Ovary (tissue), 9 donors: ENCODE measurements around the gene MS4A6A. TPM values are rescaled to one million over a fixed set of nuclear protein-coding genes. Genes with fewer than 3 reads are reported as not detected.

Experiments used
- DNase-seq, 5 donors: peaks; one replicate each; pipeline ENCODE4 v3.0.0-alpha.2; 2019 to 2020
- H3K27ac ChIP-seq, 2 donors: fragments of 200-600 bp; one replicate each; pipeline versions ENCODE4 v1.5.1 to v1.8.0; 2019 to 2022
- H3K27me3 ChIP-seq: fragments of 200-600 bp; one replicate; pipeline ENCODE4 v1.8.0; 2022
- H3K36me3 ChIP-seq: fragments of 200-600 bp; sonication (generic); one replicate; pipeline ENCODE4 v1.5.1; 2019
- H3K4me1 ChIP-seq: one replicate; pipeline ENCODE4 v1.8.1; 2013; ENCODE audit warnings: mild to moderate bottlenecking, moderate library complexity; ENCODE audit not compliant: insufficient read depth
- H3K4me3 ChIP-seq: fragments of 200-600 bp; sonication (generic); one replicate; pipeline ENCODE4 v1.5.1; 2017
- H3K9me3 ChIP-seq, 2 donors: fragments of 200-600 bp in 1 of 2; sonication (generic) in 1 of 2; one replicate each; pipeline versions ENCODE4 v1.5.1 to v1.8.1; 2013 to 2019; ENCODE audit warnings: mild to moderate bottlenecking in 1 of 2, moderate library complexity in 1 of 2
- EP300 ChIP-seq: sonication (generic); formaldehyde crosslinking; IDR thresholded peaks from one replicate; pipeline ENCODE4 v1.6.1; 2017; ENCODE audit warnings: antibody characterized with exemption
- POLR2A ChIP-seq: fragments of 450-650 bp; IDR thresholded peaks from one replicate; pipeline ENCODE4 v1.6.1; 2017; ENCODE audit warnings: antibody characterized with exemption, mild to moderate bottlenecking, moderate library complexity
- WGBS, 3 donors: extraction: QIAGEN DNeasy Blood & Tissue Kit in 1 of 3; methylation state at CpG; one replicate each; pipeline versions ENCODE4 v1.1.5 to v1.1.7; 2013 to 2017; 5-methylcytosine and 5-hydroxymethylcytosine counted together
- intact Hi-C, 4 donors: fragments of 100-400 bp; cut with DNase I; formaldehyde crosslinking; loops; one replicate each; pipeline versions ENCODE4 v1.11.0 to v1.15.1; 2022 to 2023
- polyA plus RNA-seq, 2 donors: library from polyadenylated mRNA; stranded (reverse); fragments of 200-250 nt in 1 of 2; fragments of 350-450 nt in 1 of 2; fragmentation: Illumina TruSeq in 1 of 2; extraction: RNeasy Lipid Tissue Mini Kit (QIAGEN cat#74804) in 1 of 2; gene quantifications; one replicate each; pipeline ENCODE4 v1.2.3, GENCODE V29; 2013 to 2014
- total RNA-seq, 7 donors: library from RNA; depleted of rRNA in 2 of 7; stranded (reverse); fragments of >200 nt in 2 of 7; fragmentation: NEBNext Ultra II Directional in 3 of 7; extraction: Animal tissue kit (Norgen Biotek cat#: 25700) in 3 of 7; gene quantifications; one replicate each; pipeline versions ENCODE4 v1.1.0 to v1.2.4, GENCODE V29; 2016 to 2023
- TF ChIP-seq, protein P1 (sequence below), 3 donors: fragments of 450-650 bp in 2 of 3; fragments of 200-600 bp in 1 of 3; IDR thresholded peaks; one replicate each; pipeline versions ENCODE4 v1.5.1 to v1.8.0; 2016 to 2022; ENCODE audit warnings: antibody characterized with exemption in 3 of 3, mild to moderate bottlenecking in 1 of 3
- donor health status: DM: no; HTN: no; CAD: no; lungs with moderate emphysema.
- donor health status: DM: no; HTN: no; CAD: no.
- donor health status: Bipolar disorder and iron deficiency.
- donor health status: DM: yes; HTN: yes; CAD: no.
- donor health status: DM: no; HTN: no; CAD: no.
- donor health status: DM: yes; HTN: yes; CAD: no.

MS4A6A gene
- total and polyA plus RNA-seq, 9 donors, result 8.1 to 150 (median 28.9) TPM

- H3K36me3 ChIP-seq, result no peaks in the 10 kb centered on the region
- H3K27me3 ChIP-seq, result no peaks in the 10 kb centered on the region
- 68 to 81% (median 77%) methylated on average over 1 of the region's 1 CpG for WGBS, 3 donors
- TF ChIP-seq POLR2A, result no peak
- TF ChIP-seq, protein P1, sequence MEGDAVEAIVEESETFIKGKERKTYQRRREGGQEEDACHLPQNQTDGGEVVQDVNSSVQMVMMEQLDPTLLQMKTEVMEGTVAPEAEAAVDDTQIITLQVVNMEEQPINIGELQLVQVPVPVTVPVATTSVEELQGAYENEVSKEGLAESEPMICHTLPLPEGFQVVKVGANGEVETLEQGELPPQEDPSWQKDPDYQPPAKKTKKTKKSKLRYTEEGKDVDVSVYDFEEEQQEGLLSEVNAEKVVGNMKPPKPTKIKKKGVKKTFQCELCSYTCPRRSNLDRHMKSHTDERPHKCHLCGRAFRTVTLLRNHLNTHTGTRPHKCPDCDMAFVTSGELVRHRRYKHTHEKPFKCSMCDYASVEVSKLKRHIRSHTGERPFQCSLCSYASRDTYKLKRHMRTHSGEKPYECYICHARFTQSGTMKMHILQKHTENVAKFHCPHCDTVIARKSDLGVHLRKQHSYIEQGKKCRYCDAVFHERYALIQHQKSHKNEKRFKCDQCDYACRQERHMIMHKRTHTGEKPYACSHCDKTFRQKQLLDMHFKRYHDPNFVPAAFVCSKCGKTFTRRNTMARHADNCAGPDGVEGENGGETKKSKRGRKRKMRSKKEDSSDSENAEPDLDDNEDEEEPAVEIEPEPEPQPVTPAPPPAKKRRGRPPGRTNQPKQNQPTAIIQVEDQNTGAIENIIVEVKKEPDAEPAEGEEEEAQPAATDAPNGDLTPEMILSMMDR (IDR thresholded peaks at IDR 0.05), result no peak
- no peak for TF ChIP-seq EP300
- no peak overlapping the region for H3K27ac ChIP-seq
- H3K4me1 ChIP-seq, result no peaks in the 10 kb centered on the region
- no peak overlapping the region for H3K4me3 ChIP-seq
- intact Hi-C loops, result no loop called here
- no peak for DNase-seq
- H3K9me3 ChIP-seq, result no peaks in the 10 kb centered on the region
Observed at GRCh38 chr11:60184824-60185511, 2.1 kb upstream of the MS4A6A start.

GRCh38 chr11:60183591-60184205 is 815 bp upstream of the MS4A6A start:
- TF ChIP-seq POLR2A (no peak), EP300 (no peak)
- TF ChIP-seq, protein P1 (IDR thresholded peaks at IDR 0.05), result no peak
- intact Hi-C loops, result no loop called here
- Histone ChIP-seq H3K4me1 (no peaks in the 10 kb centered on the region), H3K27ac (no peak overlapping the region), H3K4me3 (no peak overlapping the region), H3K36me3 (no peaks in the 10 kb centered on the region), H3K9me3 (no peaks in the 10 kb centered on the region), H3K27me3 (no peaks in the 10 kb centered on the region)
- 77 to 83% (median 83%) methylated on average over 2 of the region's 2 CpGs for WGBS, 3 donors
- DNase-seq, result no peak

DNA sequence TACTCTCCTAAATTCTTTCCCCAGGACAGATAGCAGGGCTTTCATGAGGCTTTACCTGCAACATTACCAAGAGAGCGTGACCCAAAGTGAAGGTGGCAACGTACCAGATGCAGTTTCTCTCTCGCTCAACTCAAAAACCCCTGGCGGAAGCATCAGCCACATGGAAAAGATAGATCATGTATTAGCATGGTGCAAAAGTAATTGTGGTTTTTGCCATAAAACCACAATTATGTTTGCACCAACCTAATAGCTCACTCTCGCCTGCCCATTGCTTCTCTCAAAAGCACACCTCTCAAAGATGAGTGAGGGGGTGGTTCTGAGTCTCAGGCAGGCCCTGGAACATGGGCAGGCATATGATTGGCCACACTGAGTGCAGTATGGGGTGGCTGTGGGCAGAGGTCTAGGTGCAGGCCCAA is 7.0 kb downstream of the MS4A6A start:
- no peak overlapping the region for H3K4me3 ChIP-seq
- no peaks in the 10 kb centered on the region for H3K9me3 ChIP-seq
- no peaks in the 10 kb centered on the region for H3K4me1 ChIP-seq
- no peak for DNase-seq
- WGBS, 3 donors, result 92 to 94% (median 93%) methylated on average over 5 of the region's 5 CpGs
- intact Hi-C loops, result no loop called here
- TF ChIP-seq EP300 (no peak), POLR2A (no peak)
- TF ChIP-seq, protein P1 (IDR thresholded peaks at IDR 0.05), result no peak
- H3K27ac ChIP-seq, result no peak overlapping the region
- H3K36me3 ChIP-seq, result no peaks in the 10 kb centered on the region
- no peaks in the 10 kb centered on the region for H3K27me3 ChIP-seq

DNA sequence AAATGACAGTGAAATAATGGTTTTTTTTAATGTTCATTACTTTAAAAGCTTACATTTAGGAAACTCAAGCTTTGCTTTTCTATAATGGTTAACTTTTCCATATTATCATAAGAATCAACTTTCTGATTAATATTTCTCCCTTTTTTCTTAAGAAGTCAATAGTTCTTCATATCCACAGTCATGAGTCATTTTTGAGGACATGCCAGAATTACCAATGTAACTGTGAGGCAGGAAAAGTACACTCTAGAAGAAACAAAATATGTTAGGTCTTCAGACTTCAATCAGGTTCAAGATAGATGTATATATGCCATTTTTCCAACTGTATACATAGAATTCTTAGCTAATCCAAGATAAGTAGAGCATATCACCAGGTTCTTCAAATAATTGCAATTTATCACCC is 10.9 kb downstream of the MS4A6A start:
- intact Hi-C loops, result no loop called here
- no peak for DNase-seq
- TF ChIP-seq POLR2A, result no peak

GRCh38 chr11:60170566-60170965 is 12.3 kb downstream of the MS4A6A start:
- no peaks in the 10 kb centered on the region for H3K36me3 ChIP-seq
- H3K27ac ChIP-seq, result no peak overlapping the region
- H3K9me3 ChIP-seq, result no peaks in the 10 kb centered on the region
- H3K4me3 ChIP-seq, result no peak overlapping the region
- TF ChIP-seq POLR2A (no peak), EP300 (no peak)
- TF ChIP-seq, protein P1 (IDR thresholded peaks at IDR 0.05), result no peak
- WGBS, 3 donors, result 91 to 98% (median 97%) methylated on average over 1 of the region's 1 CpG
- intact Hi-C loops, result no loop called here
- no peaks in the 10 kb centered on the region for H3K27me3 ChIP-seq
- no peak for DNase-seq
- no peaks in the 10 kb centered on the region for H3K4me1 ChIP-seq

More for the DNA sequence above, 10.9 kb downstream of the MS4A6A start:
- Histone ChIP-seq H3K4me1 (no peaks in the 10 kb centered on the region), H3K36me3 (no peaks in the 10 kb centered on the region), H3K9me3 (no peaks in the 10 kb centered on the region), H3K27ac (no peak overlapping the region), H3K4me3 (no peak overlapping the region), H3K27me3 (no peaks in the 10 kb centered on the region)
